HepG2 (cell line): Measurements from ENCODE around the gene NEAT1. TPM values are rescaled to one million over a fixed set of nuclear protein-coding genes. Genes with fewer than 3 reads are reported as not detected.

ENCODE experiments used
- CBX1 ChIP-seq: IDR thresholded peaks from one replicate; pipeline ENCODE4 v1.6.1; 2016; ENCODE audit warnings: antibody characterized with exemption, low read depth
- CHCHD3 ChIP-seq: sonication (generic); formaldehyde crosslinking; IDR thresholded peaks from 2 replicates; pipeline ENCODE4 v1.8.0; 2022; ENCODE audit warnings: mild to moderate bottlenecking, missing genetic modification reagents, moderate library complexity
- FOSL1 ChIP-seq: sonication (generic); formaldehyde crosslinking; IDR thresholded peaks from 2 replicates; pipeline ENCODE4 v1.9.0; 2021; ENCODE audit warnings: missing genetic modification reagents, borderline replicate concordance
- HIVEP1 ChIP-seq: sonication (generic); formaldehyde crosslinking; IDR thresholded peaks from 2 replicates; pipeline ENCODE4 v1.4.0; 2020; ENCODE audit warnings: mild to moderate bottlenecking, missing genetic modification reagents
- HMG20B ChIP-seq: conservative IDR thresholded peaks from 2 replicates; pipeline ENCODE4 v1.6.1; 2016; ENCODE audit warnings: missing genetic modification reagents, missing compliant biosample characterization
- MED1 ChIP-seq: sonication (generic); formaldehyde crosslinking; IDR thresholded peaks from 2 replicates; pipeline ENCODE4 v1.4.0; 2020; ENCODE audit warnings: missing genetic modification reagents
- MEIS1 ChIP-seq: sonication (generic); formaldehyde crosslinking; IDR thresholded peaks from 2 replicates; pipeline ENCODE4 v1.9.0; 2021; ENCODE audit warnings: mild to moderate bottlenecking, missing genetic modification reagents, moderate library complexity, borderline replicate concordance
- MTA1 ChIP-seq: sonication (generic); formaldehyde crosslinking; IDR thresholded peaks from 2 replicates; pipeline ENCODE4 v1.4.0; 2020; ENCODE audit warnings: missing genetic modification reagents, mild to moderate bottlenecking, borderline replicate concordance
- NFKB2 ChIP-seq: sonication (generic); formaldehyde crosslinking; IDR thresholded peaks from 2 replicates; pipeline ENCODE4 v1.4.0; 2020; ENCODE audit warnings: missing genetic modification reagents, borderline replicate concordance
- NFYB ChIP-seq: sonication (generic); formaldehyde crosslinking; IDR thresholded peaks from 2 replicates; pipeline ENCODE4 v1.4.0; 2020; ENCODE audit warnings: missing genetic modification reagents
- NFYC ChIP-seq: IDR thresholded peaks from 2 replicates; pipeline ENCODE4 v1.6.1; 2016; ENCODE audit warnings: missing genetic modification reagents, missing compliant biosample characterization
- PRMT3 ChIP-seq: sonication (generic); formaldehyde crosslinking; IDR thresholded peaks from 2 replicates; pipeline ENCODE4 v1.8.1; 2022; ENCODE audit warnings: low read depth, mild to moderate bottlenecking, moderate library complexity, missing genetic modification reagents, borderline replicate concordance
- SOX6 ChIP-seq, 2 experiments: fragments of 450-650 bp in 1 of 2; sonication (generic) in 1 of 2; formaldehyde crosslinking in 1 of 2; IDR thresholded peaks; 2 replicates each; pipeline versions ENCODE4 v1.4.0 to v1.6.1; 2017 to 2020; ENCODE audit warnings: antibody characterized with exemption in 1 of 2, mild to moderate bottlenecking in 1 of 2, missing genetic modification reagents in 1 of 2
- SPEN ChIP-seq: sonication (generic); formaldehyde crosslinking; IDR thresholded peaks from 2 replicates; pipeline ENCODE4 v1.5.1; 2020; ENCODE audit warnings: low read depth, mild to moderate bottlenecking, missing genetic modification reagents
- XBP1 ChIP-seq: sonication (generic); formaldehyde crosslinking; IDR thresholded peaks from 2 replicates; pipeline ENCODE4 v1.5.0; 2020; ENCODE audit warnings: missing genetic modification reagents
- XRCC5 ChIP-seq: fragments of 200-400 bp; formaldehyde crosslinking; optimal IDR thresholded peaks from 2 replicates; pipeline ENCODE3; 2017; ENCODE audit warnings: mild to moderate bottlenecking, low read length
- YEATS4 ChIP-seq: sonication (generic); formaldehyde crosslinking; IDR thresholded peaks from 2 replicates; pipeline ENCODE4 v1.4.0; 2020; ENCODE audit warnings: missing genetic modification reagents, borderline replicate concordance
- ZBTB7B ChIP-seq: sonication (generic); formaldehyde crosslinking; IDR thresholded peaks from 2 replicates; pipeline ENCODE4 v1.4.0; 2020; ENCODE audit warnings: missing genetic modification reagents
- ZFP82 ChIP-seq: sonication (generic); formaldehyde crosslinking; IDR thresholded peaks from 2 replicates; pipeline ENCODE4 v1.5.1; 2020; ENCODE audit warnings: mild to moderate bottlenecking, missing genetic modification reagents, borderline replicate concordance
- ZFYVE20 ChIP-seq: sonication (generic); formaldehyde crosslinking; IDR thresholded peaks from 2 replicates; pipeline ENCODE4 v1.8.0; 2023; ENCODE audit warnings: low read depth, mild to moderate bottlenecking, moderate library complexity, missing genetic modification reagents, borderline replicate concordance
- ZNF329 ChIP-seq: sonication (generic); formaldehyde crosslinking; IDR thresholded peaks from 2 replicates; pipeline ENCODE4 v1.9.0; 2021; ENCODE audit warnings: low read depth, mild to moderate bottlenecking, missing genetic modification reagents
- ZNF841 ChIP-seq: sonication (generic); formaldehyde crosslinking; IDR thresholded peaks from 2 replicates; pipeline ENCODE4 v1.8.1; 2023; ENCODE audit warnings: missing genetic modification reagents, borderline replicate concordance
- polyA plus RNA-seq, 8 experiments: library from polyadenylated mRNA; depleted of rRNA in 3 of 8; stranded (reverse) in 7 of 8; unstranded in 1 of 8; fragments of >200 nt; fragmentation: Illumina TruSeq in 4 of 8; extraction: Trizol in 4 of 8; gene quantifications; 2 replicates each; pipeline versions ENCODE4 v1.2.1 to v1.2.3, GENCODE V29; 2011 to 2016; ENCODE audit warnings: low read depth in 4 of 8, missing spikeins in 1 of 8, mixed read lengths in 1 of 8; ENCODE audit not compliant: insufficient read depth in 1 of 8
- total RNA-seq, 5 experiments: library from RNA; depleted of rRNA; stranded (reverse); fragments of >200 nt; fragmentation: Illumina TruSeq; extraction: Trizol; gene quantifications; 2 replicates each; pipeline ENCODE4 v1.2.3, GENCODE V29; 2016; ENCODE audit warnings: low read depth in 1 of 5
- TF ChIP-seq, protein P1 (sequence below): sonication (generic); formaldehyde crosslinking; IDR thresholded peaks from 2 replicates; pipeline ENCODE4 v1.8.0; 2022; ENCODE audit warnings: missing genetic modification reagents, mild to moderate bottlenecking, borderline replicate concordance
- TF ChIP-seq, protein P2 (sequence below): sonication (generic); formaldehyde crosslinking; IDR thresholded peaks from 2 replicates; pipeline ENCODE4 v1.4.0; 2020; ENCODE audit warnings: mild to moderate bottlenecking, low read depth, missing genetic modification reagents
- TF ChIP-seq, protein P3 (sequence below): IDR thresholded peaks from 2 replicates; pipeline ENCODE4 v1.6.1; 2016; ENCODE audit warnings: low read depth, borderline replicate concordance
- TF ChIP-seq, protein P4 (sequence below): IDR thresholded peaks from 2 replicates; pipeline ENCODE4 v1.6.1; 2018; ENCODE audit warnings: missing genetic modification reagents

NEAT1 gene
- total and polyA plus RNA-seq, 2 of the 13 experiments (the other 11 are each of a cell fraction or from before 2014, with no cell fraction given): 20.5 to 41.2 TPM

DNA sequence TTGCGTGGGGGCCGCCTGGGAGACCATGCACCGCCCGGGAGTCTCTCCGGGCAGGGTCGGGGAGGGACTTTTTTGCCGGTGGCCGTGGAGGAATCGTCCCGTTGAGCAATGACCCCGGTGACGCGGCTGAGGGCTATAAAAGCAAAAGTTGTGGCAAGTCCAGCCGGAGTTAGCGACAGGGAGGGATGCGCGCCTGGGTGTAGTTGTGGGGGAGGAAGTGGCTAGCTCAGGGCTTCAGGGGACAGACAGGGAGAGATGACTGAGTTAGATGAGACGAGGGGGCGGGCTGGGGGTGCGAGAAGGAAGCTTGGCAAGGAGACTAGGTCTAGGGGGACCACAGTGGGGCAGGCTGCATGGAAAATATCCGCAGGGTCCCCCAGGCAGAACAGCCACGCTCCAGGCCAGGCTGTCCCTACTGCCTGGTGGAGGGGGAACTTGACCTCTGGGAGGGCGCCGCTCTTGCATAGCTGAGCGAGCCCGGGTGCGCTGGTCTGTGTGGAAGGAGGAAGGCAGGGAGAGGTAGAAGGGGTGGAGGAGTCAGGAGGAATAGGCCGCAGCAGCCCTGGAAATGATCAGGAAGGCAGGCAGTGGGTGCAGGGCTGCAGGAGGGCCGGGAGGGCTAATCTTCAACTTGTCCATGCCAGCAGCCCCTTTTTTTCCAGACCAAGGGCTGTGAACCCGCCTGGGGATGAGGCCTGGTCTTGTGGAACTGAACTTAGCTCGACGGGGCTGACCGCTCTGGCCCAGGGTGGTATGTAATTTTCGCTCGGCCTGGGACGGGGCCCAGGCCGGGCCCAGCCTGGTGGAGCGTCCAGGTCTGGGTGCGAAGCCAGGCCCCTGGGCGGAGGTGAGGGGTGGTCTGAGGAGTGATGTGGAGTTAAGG lies at the start of gene NEAT1 (continued):
- TF ChIP-seq YEATS4 (CRISPR knock-in tag) (0 out of 2 replicates have a peak, but pooled peaks have one; percentile 56), XBP1 (CRISPR knock-in tag) (peak; percentile 8; the same call in 1 of the 2 replicates), ZNF841 (CRISPR knock-in tag) (peak; percentile 26; the same call in 1 of the 2 replicates), CHCHD3 (CRISPR knock-in tag) (peak; percentile 80; the same call in 1 of the 2 replicates), ZBTB7B (CRISPR knock-in tag) (peak; percentile 86), NFKB2 (peak; percentile 60), ZNF329 (CRISPR knock-in tag) (peak; percentile 76; the same call in 1 of the 2 replicates), PRMT3 (no peak; the same call in 1 of the 2 replicates), CBX1 (peak; percentile 99), ZFYVE20 (CRISPR knock-in tag) (peak; percentile 92; the same call in 1 of the 2 replicates), XRCC5 (peak; percentile 89), HIVEP1 (CRISPR knock-in tag) (peak; percentile 45; the same call in 1 of the 2 replicates), HMG20B (CRISPR knock-in tag) (peak; percentile 76; the same call in 1 of the 2 replicates), MTA1 (no peak; the same call in 1 of the 2 replicates), ZFP82 (0 out of 2 replicates have a peak, but pooled peaks have one; percentile 23), NFYB (no peak), SPEN (CRISPR knock-in tag) (peak; percentile 73; the same call in 1 of the 2 replicates), FOSL1 (peak; percentile 59; the same call in 1 of the 2 replicates), MED1 (CRISPR knock-in tag) (peak; percentile 82), NFYC (peak; percentile 43; the same call in 1 of the 2 replicates), SOX6 (IDR thresholded peaks at IDR 0.05) (no peak), SOX6 (CRISPR knock-in tag; IDR thresholded peaks at IDR 0.05) (0 out of 2 replicates have a peak, but pooled peaks have one; percentile 14), MEIS1 (CRISPR knock-in tag) (no peak)
- TF ChIP-seq, protein P1, sequence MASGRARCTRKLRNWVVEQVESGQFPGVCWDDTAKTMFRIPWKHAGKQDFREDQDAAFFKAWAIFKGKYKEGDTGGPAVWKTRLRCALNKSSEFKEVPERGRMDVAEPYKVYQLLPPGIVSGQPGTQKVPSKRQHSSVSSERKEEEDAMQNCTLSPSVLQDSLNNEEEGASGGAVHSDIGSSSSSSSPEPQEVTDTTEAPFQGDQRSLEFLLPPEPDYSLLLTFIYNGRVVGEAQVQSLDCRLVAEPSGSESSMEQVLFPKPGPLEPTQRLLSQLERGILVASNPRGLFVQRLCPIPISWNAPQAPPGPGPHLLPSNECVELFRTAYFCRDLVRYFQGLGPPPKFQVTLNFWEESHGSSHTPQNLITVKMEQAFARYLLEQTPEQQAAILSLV (CRISPR knock-in tag): no peak; the same call in 1 of the 2 replicates
- TF ChIP-seq, protein P2, sequence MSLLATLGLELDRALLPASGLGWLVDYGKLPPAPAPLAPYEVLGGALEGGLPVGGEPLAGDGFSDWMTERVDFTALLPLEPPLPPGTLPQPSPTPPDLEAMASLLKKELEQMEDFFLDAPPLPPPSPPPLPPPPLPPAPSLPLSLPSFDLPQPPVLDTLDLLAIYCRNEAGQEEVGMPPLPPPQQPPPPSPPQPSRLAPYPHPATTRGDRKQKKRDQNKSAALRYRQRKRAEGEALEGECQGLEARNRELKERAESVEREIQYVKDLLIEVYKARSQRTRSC: peak; percentile 90; the same call in 1 of the 2 replicates
- TF ChIP-seq, protein P3, sequence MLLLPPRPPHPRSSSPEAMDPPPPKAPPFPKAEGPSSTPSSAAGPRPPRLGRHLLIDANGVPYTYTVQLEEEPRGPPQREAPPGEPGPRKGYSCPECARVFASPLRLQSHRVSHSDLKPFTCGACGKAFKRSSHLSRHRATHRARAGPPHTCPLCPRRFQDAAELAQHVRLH (CRISPR knock-in tag): peak; percentile 90
- TF ChIP-seq, protein P4, sequence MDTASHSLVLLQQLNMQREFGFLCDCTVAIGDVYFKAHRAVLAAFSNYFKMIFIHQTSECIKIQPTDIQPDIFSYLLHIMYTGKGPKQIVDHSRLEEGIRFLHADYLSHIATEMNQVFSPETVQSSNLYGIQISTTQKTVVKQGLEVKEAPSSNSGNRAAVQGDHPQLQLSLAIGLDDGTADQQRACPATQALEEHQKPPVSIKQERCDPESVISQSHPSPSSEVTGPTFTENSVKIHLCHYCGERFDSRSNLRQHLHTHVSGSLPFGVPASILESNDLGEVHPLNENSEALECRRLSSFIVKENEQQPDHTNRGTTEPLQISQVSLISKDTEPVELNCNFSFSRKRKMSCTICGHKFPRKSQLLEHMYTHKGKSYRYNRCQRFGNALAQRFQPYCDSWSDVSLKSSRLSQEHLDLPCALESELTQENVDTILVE: peak; percentile 75
